IMR-90 (cell line): ENCODE data around the gene SMC1B. TPM values are rescaled to one million over a fixed set of nuclear protein-coding genes. Genes with fewer than 3 reads are reported as not detected.
"Not testable (repeated sequence)": the region's sequence is repeated elsewhere in the genome, so short reads cannot be mapped to it uniquely, and the experiment has no call there.

ENCODE experiments used
- ATAC-seq: fragments of 200-7000 bp; cut with Tn5 transposase; 2 replicates; pipeline ENCODE4 v1.9.1; 2020; ENCODE audit warnings: low read depth, mild to moderate bottlenecking, moderate library complexity
- BruUV-seq: library from RNA; stranded (reverse); fragments of 400-500 nt; replicated peaks from 2 replicates; lab custom pipeline; 2021; lab: Mats Ljungman, UMichigan
- CTCF ChIA-PET: fragments of 300-600 bp; formaldehyde crosslinking; extraction: SDS; loops from one replicate; lab custom pipeline; 2021; ENCODE audit warnings: antibody characterized with exemption; lab: Yijun Ruan, JAX
- POLR2A ChIA-PET: fragments of 300-600 bp; sonication (Branson Sonifier 250); formaldehyde crosslinking; loops from one replicate; lab custom pipeline; 2022; ENCODE audit warnings: antibody characterized with exemption; ENCODE audit not compliant: unreplicated experiment; lab: Charles Lee
- DNase-seq: peaks from one replicate; pipeline ENCODE4 v3.0.0; 2013
- H2AFZ ChIP-seq: replicated peaks from 2 replicates; pipeline ENCODE3; 2013; ENCODE audit warnings: low read length, mild to moderate bottlenecking; ENCODE audit not compliant: poor library complexity
- H2AK5ac ChIP-seq: 2 replicates; pipeline ENCODE4 v1.6.1; 2013; ENCODE audit warnings: low read depth, low read length, inconsistent platforms
- H2AK9ac ChIP-seq: replicated peaks from 2 replicates; pipeline ENCODE3; 2013; ENCODE audit warnings: mild to moderate bottlenecking, low read depth, low read length, moderate library complexity; ENCODE audit not compliant: poor library complexity
- H2BK120ac ChIP-seq: 2 replicates; pipeline ENCODE4 v1.6.1; 2013; ENCODE audit warnings: low read depth, low read length, inconsistent platforms
- H2BK15ac ChIP-seq: 3 replicates; pipeline ENCODE4 v1.6.1; 2013; ENCODE audit warnings: low read depth, low read length, inconsistent platforms
- H2BK20ac ChIP-seq: 2 replicates; pipeline ENCODE4 v1.6.1; 2013; ENCODE audit warnings: low read depth, mild to moderate bottlenecking, inconsistent platforms, low read length, moderate library complexity
- H2BK5ac ChIP-seq: 2 replicates; pipeline ENCODE4 v1.6.1; 2013; ENCODE audit warnings: mild to moderate bottlenecking, low read depth, low read length, inconsistent platforms; ENCODE audit not compliant: poor library complexity, severe bottlenecking
- H3K14ac ChIP-seq: replicated peaks from 2 replicates; pipeline ENCODE4 v1.6.1; 2013; ENCODE audit warnings: low read depth, low read length, inconsistent platforms
- H3K18ac ChIP-seq: 2 replicates; pipeline ENCODE4 v1.6.1; 2013; ENCODE audit warnings: low read depth, low read length, control low read depth
- H3K23ac ChIP-seq: 2 replicates; pipeline ENCODE4 v1.6.1; 2013; ENCODE audit warnings: low read depth, low read length, inconsistent platforms
- H3K27ac ChIP-seq: 2 replicates; pipeline ENCODE4 v1.5.1; 2013; ENCODE audit warnings: mild to moderate bottlenecking, control low read depth, low read length; ENCODE audit not compliant: insufficient read depth
- H3K27me3 ChIP-seq: 2 replicates; pipeline ENCODE4 v1.6.1; 2013; ENCODE audit warnings: low read length; ENCODE audit not compliant: control insufficient read depth, insufficient read depth
- H3K36me3 ChIP-seq: 2 replicates; pipeline ENCODE4 v1.6.1; 2013; ENCODE audit warnings: low read length, mixed read lengths; ENCODE audit not compliant: control insufficient read depth, insufficient read depth
- H3K4ac ChIP-seq: 2 replicates; pipeline ENCODE4 v1.6.1; 2013; ENCODE audit warnings: low read depth, low read length, inconsistent platforms
- H3K4me1 ChIP-seq: 2 replicates; pipeline ENCODE4 v1.6.1; 2013; ENCODE audit warnings: low read length, mixed read lengths; ENCODE audit not compliant: control insufficient read depth, insufficient read depth
- H3K4me2 ChIP-seq: 2 replicates; pipeline ENCODE4 v1.6.1; 2013; ENCODE audit warnings: low read depth, mild to moderate bottlenecking, control low read depth, low read length, moderate library complexity
- H3K4me3 ChIP-seq: 2 replicates; pipeline ENCODE4 v1.5.1; 2013; ENCODE audit warnings: low read depth, mild to moderate bottlenecking, control low read depth, low read length, moderate library complexity; ENCODE audit not compliant: insufficient read depth
- H3K56ac ChIP-seq: 2 replicates; pipeline ENCODE4 v1.6.1; 2013; ENCODE audit warnings: low read length, inconsistent platforms; ENCODE audit not compliant: insufficient read depth; ENCODE audit errors: extremely low read depth
- H3K79me1 ChIP-seq, 2 experiments: 2 replicates each; pipeline ENCODE4 v1.6.1; 2013; ENCODE audit warnings: low read length in 2 of 2, inconsistent platforms in 1 of 2, low read depth in 1 of 2
- H3K9ac ChIP-seq: 2 replicates; pipeline ENCODE4 v1.6.1; 2013; ENCODE audit warnings: low read depth, low read length, control low read depth
- H3K9me1 ChIP-seq: 2 replicates; pipeline ENCODE4 v1.6.1; 2013; ENCODE audit warnings: low read length, inconsistent platforms; ENCODE audit not compliant: insufficient read depth
- H3K9me3 ChIP-seq: 2 replicates; pipeline ENCODE4 v1.6.1; 2013; ENCODE audit warnings: low read length; ENCODE audit not compliant: control insufficient read depth, insufficient read depth
- H4K20me1 ChIP-seq: 2 replicates; pipeline ENCODE4 v1.6.1; 2013; ENCODE audit warnings: low read length, inconsistent platforms; ENCODE audit not compliant: insufficient read depth
- H4K5ac ChIP-seq: 2 replicates; pipeline ENCODE4 v1.6.1; 2013; ENCODE audit warnings: mild to moderate bottlenecking, low read depth, low read length, control low read depth
- H4K8ac ChIP-seq, 2 experiments: 2 replicates each; pipeline ENCODE4 v1.6.1; 2013; ENCODE audit warnings: low read depth in 2 of 2, low read length in 2 of 2, control low read depth in 1 of 2, inconsistent platforms in 1 of 2
- H4K91ac ChIP-seq: 2 replicates; pipeline ENCODE4 v1.6.1; 2013; ENCODE audit warnings: low read depth, low read length, inconsistent platforms; ENCODE audit not compliant: insufficient read depth
- WGBS, 2 experiments: methylation state at CpG; one replicate each; pipeline versions ENCODE4 v1.1.5 to v1.1.7; 2013; ENCODE audit warnings: missing lambda C conversion rate in 2 of 2; ENCODE audit not compliant: insufficient read length in 1 of 2; ENCODE audit errors: extremely low coverage in 2 of 2; 5-methylcytosine and 5-hydroxymethylcytosine counted together
- dilution Hi-C: fragments of 300-500 bp; cut with HindIII; formaldehyde crosslinking; loops from one replicate; pipeline ENCODE4 v1.14.3; 2018; ENCODE audit warnings: low sequenced_read_pairs; ENCODE audit not compliant: unreplicated experiment
- in situ Hi-C: fragments of 300-500 bp; cut with MboI; formaldehyde crosslinking; loops from 3 replicates; pipeline ENCODE4 v1.14.3; 2019; ENCODE audit warnings: low sequenced_read_pairs, inconsistent platforms, mixed read lengths
- intact Hi-C: fragments of 100-400 bp; cut with micrococcal nuclease; formaldehyde crosslinking; loops from 2 replicates; pipeline ENCODE4 v1.10.0; 2022
- polyA plus RNA-seq, 3 experiments: library from polyadenylated mRNA; depleted of rRNA; stranded (reverse); fragments of >200 nt; gene quantifications; 2 replicates each; pipeline ENCODE4 v1.2.3, GENCODE V29; 2012; ENCODE audit warnings: low replicate concordance in 1 of 3
- total RNA-seq: library from RNA; depleted of rRNA; stranded (reverse); fragments of >200 nt; gene quantifications from 2 replicates; pipeline ENCODE4 v1.2.3, GENCODE V29; 2012

Gene SMC1B
- total and polyA plus RNA-seq, 2 of the 4 experiments (the other 2 are of a cell fraction), result not detected

- H2AK5ac ChIP-seq, H4K20me1 ChIP-seq, dilution Hi-C loops, H3K4me2 ChIP-seq, H4K5ac ChIP-seq, H3K18ac ChIP-seq, ATAC-seq, H3K27ac ChIP-seq, POLR2A ChIA-PET, H2BK5ac ChIP-seq, H4K8ac ChIP-seq, H3K14ac ChIP-seq, H3K4me3 ChIP-seq, H3K56ac ChIP-seq, H3K4ac ChIP-seq, H3K9ac ChIP-seq, H2AFZ ChIP-seq, BruUV-seq, H3K36me3 ChIP-seq, H2BK20ac ChIP-seq, H3K9me3 ChIP-seq, H4K91ac ChIP-seq, H2BK15ac ChIP-seq, H3K23ac ChIP-seq, H3K79me1 ChIP-seq, H2BK120ac ChIP-seq, H3K27me3 ChIP-seq, intact Hi-C loops, H2AK9ac ChIP-seq, in situ Hi-C loops, CTCF ChIA-PET, DNase-seq: not testable (repeated sequence)
- peaks cover 31% of the 10 kb centered on the region for H3K4me1 ChIP-seq
- H3K9me1 ChIP-seq, result peaks cover 20% of the 10 kb centered on the region
- no CpG with 5 or more reads among the region's 4 CpGs for WGBS, 2 experiments
Observed at GRCh38 chr22:45447596-45447995, 34.2 kb upstream of the SMC1B start.
